ENCODE results near the gene ARL2BP.

DNA sequence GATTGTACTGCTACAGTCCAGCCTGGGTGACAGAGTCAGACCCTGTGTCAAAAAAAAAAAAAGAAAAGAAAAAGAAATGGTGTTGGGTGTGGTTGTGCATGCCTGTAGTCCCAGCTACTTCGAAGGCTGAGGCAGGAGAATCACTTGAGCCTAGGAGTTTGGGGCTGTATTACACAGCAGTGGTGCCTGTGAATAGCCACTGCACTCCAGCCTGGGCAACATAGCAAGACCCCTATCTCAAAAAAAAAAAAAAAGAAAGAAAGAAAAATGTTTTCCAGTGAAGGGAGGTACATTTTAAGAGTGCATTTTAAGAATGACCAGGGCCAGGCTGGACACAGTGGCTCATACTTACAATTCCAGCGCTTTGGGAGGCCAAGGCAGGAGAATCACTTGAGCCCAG lies 6.3 kb downstream of the ARL2BP start:
- TF ChIP-seq STAT1 (conservative IDR thresholded peaks at IDR 0.05) (no peak), TCF12 (IDR thresholded peaks at IDR 0.05; ENCODE audit: low read depth, low read length) (no peak), EP300 (IDR thresholded peaks at IDR 0.05; ENCODE audit: borderline replicate concordance in 1 of 2, control insufficient read depth in 1 of 2, low read depth in 2 of 2, low read length in 2 of 2) (no peak), CREB1 (IDR thresholded peaks at IDR 0.05; ENCODE audit: low read depth) (no peak), POLR2A (IDR thresholded peaks at IDR 0.05; ENCODE audit: low read depth, low read length) (no peak), NRF1 (conservative IDR thresholded peaks at IDR 0.05; ENCODE audit: low read depth, low read length) (no peak), TAF1 (IDR thresholded peaks at IDR 0.05; ENCODE audit: borderline replicate concordance, low read depth, low read length) (no peak), EED (IDR thresholded peaks at IDR 0.05; ENCODE audit: low read depth) (no peak), RAD21 (IDR thresholded peaks at IDR 0.05; ENCODE audit: insufficient read depth, low read depth, low read length) (no peak)
- TF ChIP-seq, protein P1, sequence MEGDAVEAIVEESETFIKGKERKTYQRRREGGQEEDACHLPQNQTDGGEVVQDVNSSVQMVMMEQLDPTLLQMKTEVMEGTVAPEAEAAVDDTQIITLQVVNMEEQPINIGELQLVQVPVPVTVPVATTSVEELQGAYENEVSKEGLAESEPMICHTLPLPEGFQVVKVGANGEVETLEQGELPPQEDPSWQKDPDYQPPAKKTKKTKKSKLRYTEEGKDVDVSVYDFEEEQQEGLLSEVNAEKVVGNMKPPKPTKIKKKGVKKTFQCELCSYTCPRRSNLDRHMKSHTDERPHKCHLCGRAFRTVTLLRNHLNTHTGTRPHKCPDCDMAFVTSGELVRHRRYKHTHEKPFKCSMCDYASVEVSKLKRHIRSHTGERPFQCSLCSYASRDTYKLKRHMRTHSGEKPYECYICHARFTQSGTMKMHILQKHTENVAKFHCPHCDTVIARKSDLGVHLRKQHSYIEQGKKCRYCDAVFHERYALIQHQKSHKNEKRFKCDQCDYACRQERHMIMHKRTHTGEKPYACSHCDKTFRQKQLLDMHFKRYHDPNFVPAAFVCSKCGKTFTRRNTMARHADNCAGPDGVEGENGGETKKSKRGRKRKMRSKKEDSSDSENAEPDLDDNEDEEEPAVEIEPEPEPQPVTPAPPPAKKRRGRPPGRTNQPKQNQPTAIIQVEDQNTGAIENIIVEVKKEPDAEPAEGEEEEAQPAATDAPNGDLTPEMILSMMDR (IDR thresholded peaks at IDR 0.05 in 2 of 3, conservative IDR thresholded peaks at IDR 0.05 in 1 of 3; ENCODE audit: control insufficient read depth in 2 of 3, extremely low read depth in 1 of 3, insufficient read depth in 1 of 3, low read depth in 3 of 3, low read length in 3 of 3): no peak
